ENCODE results near the gene ATP8A1.

Gene ATP8A1

GRCh38 chr4:42627885-42628646, 28.8 kb downstream of the ATP8A1 start:
- H3K4me3 ChIP-seq (ENCODE audit: low read length): no peak overlapping the region
- TF ChIP-seq, protein P1, sequence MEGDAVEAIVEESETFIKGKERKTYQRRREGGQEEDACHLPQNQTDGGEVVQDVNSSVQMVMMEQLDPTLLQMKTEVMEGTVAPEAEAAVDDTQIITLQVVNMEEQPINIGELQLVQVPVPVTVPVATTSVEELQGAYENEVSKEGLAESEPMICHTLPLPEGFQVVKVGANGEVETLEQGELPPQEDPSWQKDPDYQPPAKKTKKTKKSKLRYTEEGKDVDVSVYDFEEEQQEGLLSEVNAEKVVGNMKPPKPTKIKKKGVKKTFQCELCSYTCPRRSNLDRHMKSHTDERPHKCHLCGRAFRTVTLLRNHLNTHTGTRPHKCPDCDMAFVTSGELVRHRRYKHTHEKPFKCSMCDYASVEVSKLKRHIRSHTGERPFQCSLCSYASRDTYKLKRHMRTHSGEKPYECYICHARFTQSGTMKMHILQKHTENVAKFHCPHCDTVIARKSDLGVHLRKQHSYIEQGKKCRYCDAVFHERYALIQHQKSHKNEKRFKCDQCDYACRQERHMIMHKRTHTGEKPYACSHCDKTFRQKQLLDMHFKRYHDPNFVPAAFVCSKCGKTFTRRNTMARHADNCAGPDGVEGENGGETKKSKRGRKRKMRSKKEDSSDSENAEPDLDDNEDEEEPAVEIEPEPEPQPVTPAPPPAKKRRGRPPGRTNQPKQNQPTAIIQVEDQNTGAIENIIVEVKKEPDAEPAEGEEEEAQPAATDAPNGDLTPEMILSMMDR (IDR thresholded peaks at IDR 0.05; ENCODE audit: insufficient read depth, low read depth, low read length, missing control alignments): no peak
- DNase-seq (ENCODE audit: low read depth): no peak

DNA sequence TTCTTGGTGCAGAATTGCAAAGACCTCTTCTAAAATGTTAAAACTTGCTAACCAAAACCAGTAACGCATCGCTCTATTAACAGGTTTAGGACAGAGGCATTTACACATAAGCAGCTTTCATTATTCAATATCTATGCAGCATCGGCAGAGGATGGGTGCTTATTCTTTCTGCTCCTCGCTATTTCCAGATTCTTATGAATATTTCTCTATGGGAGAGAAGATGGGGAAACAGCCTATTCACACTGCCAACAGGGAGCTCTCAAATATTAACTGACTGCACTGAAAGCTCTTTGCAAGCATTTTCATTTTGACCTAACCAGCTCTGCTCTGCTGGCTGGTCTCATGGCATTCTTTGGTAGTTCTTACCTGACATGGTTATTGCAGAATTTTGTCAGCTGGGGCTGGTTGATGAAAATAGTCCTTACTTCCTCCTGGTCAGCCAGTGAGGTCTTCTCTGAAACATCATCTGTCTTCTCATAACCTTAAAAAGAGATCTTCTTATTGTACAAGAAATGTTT, 30.2 kb downstream of the ATP8A1 start:
- no peak for DNase-seq (ENCODE audit: low read depth)
- no peak overlapping the region for H3K4me3 ChIP-seq (ENCODE audit: low read length)
- TF ChIP-seq, protein P1 (IDR thresholded peaks at IDR 0.05; ENCODE audit: insufficient read depth, low read depth, low read length, missing control alignments): no peak

- no peak overlapping the region for H3K4me3 ChIP-seq (ENCODE audit: low read length)
- TF ChIP-seq, protein P1 (IDR thresholded peaks at IDR 0.05; ENCODE audit: insufficient read depth, low read depth, low read length, missing control alignments): no peak
- DNase-seq (ENCODE audit: low read depth): no peak
Measured at GRCh38 chr4:42625329-42625728, 31.6 kb downstream of the ATP8A1 start.

- TF ChIP-seq, protein P1 (IDR thresholded peaks at IDR 0.05; ENCODE audit: insufficient read depth, low read depth, low read length, missing control alignments): no peak
- no peak for DNase-seq (ENCODE audit: low read depth)
- H3K4me3 ChIP-seq (ENCODE audit: low read length): no peak overlapping the region
Measured at GRCh38 chr4:42624551-42624950, 32.4 kb downstream of the ATP8A1 start.

- TF ChIP-seq, protein P1 (IDR thresholded peaks at IDR 0.05; ENCODE audit: insufficient read depth, low read depth, low read length, missing control alignments): no peak
- H3K4me3 ChIP-seq (ENCODE audit: low read length): no peak overlapping the region
Measured at GRCh38 chr4:42618023-42618422, 38.9 kb downstream of the ATP8A1 start.

DNA sequence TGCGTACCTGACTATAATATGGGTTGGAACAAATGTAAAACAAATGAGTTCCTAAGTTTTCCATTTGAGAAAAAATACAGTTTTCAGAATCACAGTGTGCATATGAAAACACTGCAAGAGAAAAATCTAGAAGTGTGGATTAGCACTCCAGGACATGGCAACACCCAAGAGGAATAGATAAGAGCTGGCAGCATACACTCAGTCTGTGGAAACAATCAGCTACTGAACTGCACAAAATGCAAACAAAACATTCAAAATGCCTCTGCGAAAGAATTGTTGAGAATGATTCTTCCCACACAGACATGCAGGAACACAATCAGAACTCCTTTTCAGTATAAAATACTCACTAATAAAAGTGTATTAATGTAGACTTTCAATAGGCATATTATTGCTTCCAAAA, 39.9 kb downstream of the ATP8A1 start:
- DNase-seq (ENCODE audit: low read depth): no peak
- TF ChIP-seq, protein P1 (IDR thresholded peaks at IDR 0.05; ENCODE audit: insufficient read depth, low read depth, low read length, missing control alignments): no peak
- H3K4me3 ChIP-seq (ENCODE audit: low read length): no peak overlapping the region

More at GRCh38 chr4:42618023-42618422, 38.9 kb downstream of the ATP8A1 start:
- DNase-seq (ENCODE audit: low read depth): no peak

DNA sequence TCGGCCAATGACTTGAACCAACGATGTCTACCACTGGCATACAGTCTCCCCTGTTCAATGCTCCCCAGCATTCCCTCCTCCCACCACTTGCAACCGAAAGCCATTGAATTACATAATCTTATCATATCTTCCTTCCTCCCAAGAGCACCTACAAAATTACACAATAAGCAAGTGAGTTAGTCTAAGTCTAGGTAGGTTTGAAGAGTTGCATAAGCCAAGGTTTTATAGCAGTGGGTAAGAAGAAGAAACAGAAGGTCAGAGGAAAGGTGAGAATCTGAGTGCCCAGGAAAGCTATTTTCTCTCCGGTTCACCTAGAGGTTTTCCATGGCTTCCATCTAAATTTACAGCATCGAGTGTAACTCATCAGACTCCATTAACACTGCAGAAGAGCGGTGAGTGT, 40.3 kb downstream of the ATP8A1 start:
- no peak for DNase-seq (ENCODE audit: low read depth)
- TF ChIP-seq, protein P1 (IDR thresholded peaks at IDR 0.05; ENCODE audit: insufficient read depth, low read depth, low read length, missing control alignments): no peak
- no peak overlapping the region for H3K4me3 ChIP-seq (ENCODE audit: low read length)

Data from epithelial cell of esophagus (primary cell).